Peyer's patch (tissue), 4 donors: ENCODE results near the gene RNF157. TPM values are rescaled to one million over a fixed set of nuclear protein-coding genes. Genes with fewer than 3 reads are reported as not detected.

ENCODE experiments used
- DNase-seq, 3 donors: peaks; one replicate each; pipeline ENCODE4 v3.0.0-alpha.2; 2017 to 2019
- H3K27ac ChIP-seq, 4 donors: fragments of 200-600 bp; sonication (generic); one replicate each; pipeline ENCODE4 v1.5.1; 2016 to 2019
- H3K27me3 ChIP-seq, 2 donors: fragments of 200-600 bp; sonication (generic); one replicate each; pipeline ENCODE4 v1.5.1; 2019
- H3K36me3 ChIP-seq, 3 donors: fragments of 200-600 bp; sonication (generic); one replicate each; pipeline ENCODE4 v1.5.1; 2016 to 2019
- H3K4me1 ChIP-seq, 4 donors: fragments of 200-600 bp; sonication (generic); one replicate each; pipeline ENCODE4 v1.5.1; 2016 to 2019
- H3K4me3 ChIP-seq, 4 donors: fragments of 200-600 bp; sonication (generic); 1 replicate in 3 of 4; 2 replicates in 1 of 4; pipeline ENCODE4 v1.5.1; 2016 to 2019; ENCODE audit warnings: mild to moderate bottlenecking in 1 of 4
- H3K9me3 ChIP-seq, 4 donors: fragments of 200-600 bp; sonication (generic); one replicate each; pipeline ENCODE4 v1.5.1; 2016 to 2019; ENCODE audit warnings: mild to moderate bottlenecking in 1 of 4
- POLR2A ChIP-seq, 2 donors: fragments of 450-650 bp; IDR thresholded peaks; one replicate each; pipeline ENCODE4 v1.5.1; 2017; ENCODE audit warnings: antibody characterized with exemption in 2 of 2, mild to moderate bottlenecking in 2 of 2, moderate library complexity in 2 of 2
- total RNA-seq, 4 donors: library from RNA; depleted of rRNA; stranded (reverse); fragments of >200 nt; gene quantifications; one replicate each; pipeline ENCODE4 v1.1.0, GENCODE V29; 2016
- TF ChIP-seq, protein P1 (sequence below), 6 experiments: fragments of 450-650 bp in 4 of 6; fragments of 200-600 bp in 2 of 6; sonication (generic) in 1 of 6; IDR thresholded peaks; one replicate each; pipeline ENCODE4 v1.5.1; 2017 to 2019; ENCODE audit warnings: antibody characterized with exemption in 6 of 6, mild to moderate bottlenecking in 3 of 6, moderate library complexity in 1 of 6

Gene RNF157
- total RNA-seq, 4 donors from 2014 or later, result 73.4 to 115 (median 106) TPM

DNA sequence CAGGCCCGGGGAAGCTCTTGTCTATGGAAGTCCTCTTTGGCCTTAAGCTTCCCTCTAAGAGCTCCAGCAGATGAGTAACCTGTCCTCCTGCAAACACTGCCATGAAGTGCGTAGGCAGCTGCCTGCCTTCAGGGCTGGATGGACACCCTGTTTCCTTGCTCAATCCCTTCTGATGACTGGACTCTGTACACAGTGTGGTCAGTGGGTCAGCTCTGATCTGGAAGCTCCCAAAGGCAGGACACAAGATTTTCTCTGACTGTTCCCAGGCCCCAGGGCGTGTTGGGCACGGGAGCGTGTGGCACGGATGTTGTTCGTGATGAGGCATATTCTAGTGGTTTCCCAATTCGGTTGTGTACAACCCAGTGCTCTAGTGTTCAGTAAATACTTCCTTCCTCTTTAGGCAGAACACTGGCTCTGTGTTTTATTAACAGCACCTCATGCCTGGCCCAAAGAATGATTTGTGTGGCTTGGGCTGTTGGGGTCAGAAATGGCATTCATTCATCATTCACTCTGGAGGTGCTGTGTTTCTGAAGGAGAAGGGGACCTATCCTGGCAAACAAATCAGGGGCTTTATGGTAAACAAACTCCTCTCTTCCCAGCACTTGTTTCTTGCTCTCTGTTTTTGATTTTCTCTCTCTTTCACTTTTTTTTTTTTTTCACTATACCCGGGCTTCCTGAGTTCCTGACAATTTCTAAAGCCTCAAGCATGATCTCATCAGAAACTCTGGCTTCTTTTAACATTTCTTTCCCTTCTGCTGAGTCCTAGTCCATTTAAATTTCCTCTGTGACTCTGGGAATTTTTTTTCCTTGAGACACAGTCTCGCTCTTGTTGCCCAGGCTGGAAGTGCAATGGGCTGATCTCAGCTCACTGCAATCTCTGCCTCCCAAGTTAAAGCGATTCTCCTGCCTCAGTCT is 12.0 kb upstream of the RNF157 start:
- Histone ChIP-seq H3K4me3 (peak overlapping the region in 1 of 4 donors; percentile 22), H3K27ac (peak overlapping the region; percentile 47 to 83 (median 72)), H3K36me3 (no peaks in the 10 kb centered on the region), H3K27me3 (no peaks in the 10 kb centered on the region), H3K9me3 (no peaks in the 10 kb centered on the region), H3K4me1 (peaks cover 10 to 34% (median 16%) of the 10 kb centered on the region in 4 donors)
- TF ChIP-seq, protein P1, sequence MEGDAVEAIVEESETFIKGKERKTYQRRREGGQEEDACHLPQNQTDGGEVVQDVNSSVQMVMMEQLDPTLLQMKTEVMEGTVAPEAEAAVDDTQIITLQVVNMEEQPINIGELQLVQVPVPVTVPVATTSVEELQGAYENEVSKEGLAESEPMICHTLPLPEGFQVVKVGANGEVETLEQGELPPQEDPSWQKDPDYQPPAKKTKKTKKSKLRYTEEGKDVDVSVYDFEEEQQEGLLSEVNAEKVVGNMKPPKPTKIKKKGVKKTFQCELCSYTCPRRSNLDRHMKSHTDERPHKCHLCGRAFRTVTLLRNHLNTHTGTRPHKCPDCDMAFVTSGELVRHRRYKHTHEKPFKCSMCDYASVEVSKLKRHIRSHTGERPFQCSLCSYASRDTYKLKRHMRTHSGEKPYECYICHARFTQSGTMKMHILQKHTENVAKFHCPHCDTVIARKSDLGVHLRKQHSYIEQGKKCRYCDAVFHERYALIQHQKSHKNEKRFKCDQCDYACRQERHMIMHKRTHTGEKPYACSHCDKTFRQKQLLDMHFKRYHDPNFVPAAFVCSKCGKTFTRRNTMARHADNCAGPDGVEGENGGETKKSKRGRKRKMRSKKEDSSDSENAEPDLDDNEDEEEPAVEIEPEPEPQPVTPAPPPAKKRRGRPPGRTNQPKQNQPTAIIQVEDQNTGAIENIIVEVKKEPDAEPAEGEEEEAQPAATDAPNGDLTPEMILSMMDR (IDR thresholded peaks at IDR 0.05), result no peak
- peak in 1 of 2 donors; percentile 39 for TF ChIP-seq POLR2A (IDR thresholded peaks at IDR 0.05)
- DNase-seq, result peak; percentile 60 to 88 (median 74)

DNA sequence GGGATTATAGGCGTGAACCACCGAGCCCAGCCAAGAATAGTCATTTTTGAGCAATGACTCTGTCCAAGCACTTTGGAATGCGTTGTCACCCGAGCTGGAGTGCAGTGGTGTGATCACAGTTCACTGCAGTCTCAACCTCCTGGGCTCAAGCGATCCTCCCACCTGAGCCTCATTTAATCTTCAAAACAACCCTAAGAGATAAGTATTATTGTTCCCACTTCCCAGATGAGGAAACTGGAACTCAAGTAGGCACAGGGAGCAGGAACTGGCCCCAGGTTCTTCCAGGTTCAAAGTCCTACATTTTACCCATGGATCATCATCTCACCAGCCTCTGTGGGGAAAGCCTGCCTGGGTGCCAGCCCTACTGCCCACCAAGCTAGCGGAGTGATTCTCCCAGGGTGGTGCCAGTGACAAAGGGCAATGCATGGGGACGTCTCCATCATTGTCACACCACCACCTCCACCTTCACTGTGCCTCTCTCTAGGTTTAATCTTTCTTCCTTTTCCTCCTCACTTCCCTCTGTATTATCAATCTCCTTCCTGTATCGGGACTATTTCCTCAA is 11.3 kb upstream of the RNF157 start:
- H3K9me3 ChIP-seq, result no peaks in the 10 kb centered on the region
- H3K27me3 ChIP-seq, result no peaks in the 10 kb centered on the region
- H3K4me1 ChIP-seq, result peaks cover 10 to 42% (median 20%) of the 10 kb centered on the region in 4 donors
- peak in 1 of 2 donors; percentile 22 for TF ChIP-seq POLR2A (IDR thresholded peaks at IDR 0.05)
- TF ChIP-seq, protein P1 (IDR thresholded peaks at IDR 0.05), result no peak
- H3K27ac ChIP-seq, result peak overlapping the region; percentile 47 to 83 (median 72)
- H3K36me3 ChIP-seq, result no peaks in the 10 kb centered on the region
- DNase-seq, result peak in 2 of 3 donors; percentile 57 to 66
- H3K4me3 ChIP-seq, result no peak overlapping the region

DNA sequence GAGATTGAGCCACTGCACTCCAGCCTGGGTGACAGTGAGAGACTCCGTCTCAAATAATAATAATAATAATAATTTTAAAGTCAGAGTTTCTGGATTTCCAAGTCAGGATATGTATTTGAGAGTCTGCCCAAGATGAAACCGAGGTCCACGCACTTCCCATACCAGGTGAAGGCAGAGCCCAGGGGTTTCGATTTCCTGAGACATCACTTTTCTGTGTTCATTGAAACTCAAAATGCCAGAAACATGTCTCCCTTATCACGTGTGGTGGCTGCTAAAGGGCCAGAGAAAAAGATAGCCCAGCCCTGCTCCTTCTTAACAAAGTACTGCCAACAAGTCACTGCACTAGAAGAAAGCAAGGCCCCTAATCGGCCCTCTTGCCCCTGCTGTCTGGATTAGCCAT is 9.8 kb upstream of the RNF157 start:
- H3K27ac ChIP-seq, result no peak overlapping the region
- H3K9me3 ChIP-seq, result no peaks in the 10 kb centered on the region
- no peaks in the 10 kb centered on the region for H3K36me3 ChIP-seq
- peaks cover 10 to 56% (median 26%) of the 10 kb centered on the region in 4 donors for H3K4me1 ChIP-seq
- TF ChIP-seq, protein P1 (IDR thresholded peaks at IDR 0.05), result no peak
- no peak for TF ChIP-seq POLR2A (IDR thresholded peaks at IDR 0.05)
- no peak overlapping the region for H3K4me3 ChIP-seq
- H3K27me3 ChIP-seq, result no peaks in the 10 kb centered on the region
- DNase-seq, result no peak

DNA sequence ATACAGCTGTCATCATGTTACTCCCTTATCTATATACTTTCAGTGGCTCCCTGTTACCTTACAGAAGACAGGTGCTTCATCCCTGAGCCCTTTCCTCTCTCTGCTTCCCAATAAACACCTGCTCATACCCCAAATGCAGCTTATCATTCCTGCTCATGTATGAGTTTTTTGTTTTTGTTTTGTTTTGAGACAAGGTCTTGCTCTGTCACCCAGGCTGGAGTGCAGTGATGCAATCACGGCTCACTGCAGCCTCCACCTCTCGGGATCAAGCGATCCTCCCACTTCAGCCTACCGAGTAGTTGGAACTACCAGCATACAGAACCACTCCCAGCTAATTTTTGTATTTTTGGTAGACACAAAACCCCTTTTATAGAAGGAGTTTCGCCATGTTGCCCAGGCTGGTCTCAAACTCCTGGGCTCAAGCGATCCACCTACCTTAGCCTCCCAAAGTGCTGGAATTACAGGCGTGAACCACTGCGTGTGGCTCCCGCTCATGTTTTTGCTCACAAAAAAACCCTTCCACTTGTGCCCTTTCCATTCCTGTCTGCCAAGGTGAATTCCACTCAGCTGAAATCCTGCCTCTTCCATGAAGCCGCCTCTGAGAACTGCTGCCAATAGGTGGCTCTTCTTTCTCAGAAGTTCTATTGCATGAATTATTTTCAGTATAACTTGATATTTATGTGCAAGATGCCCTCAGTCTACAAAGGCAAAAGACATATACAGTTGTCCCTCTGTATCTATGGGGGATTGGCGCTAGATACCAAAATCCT is 7.9 kb upstream of the RNF157 start:
- Histone ChIP-seq H3K27ac (peak overlapping the region in 2 of 4 donors; percentile 15 to 58), H3K9me3 (no peaks in the 10 kb centered on the region), H3K4me3 (no peak overlapping the region), H3K27me3 (no peaks in the 10 kb centered on the region), H3K36me3 (no peaks in the 10 kb centered on the region), H3K4me1 (peaks cover 10 to 56% (median 24%) of the 10 kb centered on the region in 4 donors)
- TF ChIP-seq, protein P1 (IDR thresholded peaks at IDR 0.05), result peak in 3 of 6 experiments; percentile 18 to 22 (median 19)
- TF ChIP-seq POLR2A (IDR thresholded peaks at IDR 0.05), result no peak
- DNase-seq, result peak in 2 of 3 donors; percentile 20 to 44

DNA sequence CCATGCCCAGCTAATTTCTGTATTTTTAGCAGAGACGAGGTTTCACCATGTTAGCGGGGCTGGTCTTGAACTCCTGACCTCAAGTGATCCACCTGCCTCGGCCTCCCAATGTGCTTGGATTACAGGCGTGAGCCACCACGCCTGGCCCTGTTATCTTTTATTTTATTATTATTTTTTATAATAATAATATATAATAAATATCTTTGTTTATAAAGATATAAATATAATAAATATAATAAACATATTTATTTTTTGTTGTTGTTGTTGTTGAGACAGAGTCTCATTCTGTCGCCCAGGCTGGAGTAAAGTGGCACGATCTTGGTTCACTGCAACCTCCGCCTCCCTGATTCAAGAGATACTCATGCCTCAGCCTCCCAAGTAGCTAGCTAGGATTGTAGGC is 7.0 kb upstream of the RNF157 start:
- H3K4me1 ChIP-seq, result peaks cover 9 to 47% (median 18%) of the 10 kb centered on the region in 4 donors
- no peak for DNase-seq
- no peaks in the 10 kb centered on the region for H3K36me3 ChIP-seq
- TF ChIP-seq, protein P1 (IDR thresholded peaks at IDR 0.05), result no peak
- no peak for TF ChIP-seq POLR2A (IDR thresholded peaks at IDR 0.05)
- no peak overlapping the region for H3K4me3 ChIP-seq
- H3K27me3 ChIP-seq, result no peaks in the 10 kb centered on the region
- H3K27ac ChIP-seq, result peak overlapping the region in 3 of 4 donors; percentile 58 to 90 (median 75)
- no peaks in the 10 kb centered on the region for H3K9me3 ChIP-seq
